Choroid plexus epithelial cell (primary cell): ENCODE measurements around the gene ETFB.

Experiments
- DNase-seq: peaks from one replicate; pipeline ENCODE4 v3.0.0-alpha.2; 2010; ENCODE audit warnings: low read depth
- H3K4me3 ChIP-seq: 2 replicates; pipeline ENCODE4 v1.5.1; 2011; ENCODE audit warnings: low read depth, mild to moderate bottlenecking, control low read depth, low read length, moderate library complexity
- TF ChIP-seq, protein P1 (sequence below): conservative IDR thresholded peaks from 2 replicates; pipeline ENCODE4 v1.5.1; 2011; ENCODE audit warnings: low read depth, mild to moderate bottlenecking, control low read depth, inconsistent platforms, low read length, moderate library complexity

The ETFB gene

DNA sequence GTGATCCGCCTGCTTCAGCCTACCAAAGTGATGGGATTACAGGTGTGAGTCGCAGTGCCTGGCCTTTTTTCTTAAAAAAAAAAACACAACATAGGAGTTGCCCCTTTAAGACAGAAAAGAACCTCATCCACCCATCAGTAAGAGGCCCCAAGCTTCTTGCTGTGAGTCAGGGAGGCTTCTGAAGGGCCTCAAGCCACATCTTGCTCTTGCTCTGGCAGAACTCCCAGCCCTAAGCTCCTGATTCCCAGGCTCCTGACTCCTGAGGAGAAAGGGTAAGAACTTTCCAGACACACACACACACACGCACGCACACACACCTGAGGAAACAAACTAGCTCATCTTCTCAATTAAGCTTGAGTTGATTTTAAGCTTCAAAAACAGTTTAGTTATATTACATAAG is 6.9 kb downstream of the ETFB start:
- TF ChIP-seq, protein P1, sequence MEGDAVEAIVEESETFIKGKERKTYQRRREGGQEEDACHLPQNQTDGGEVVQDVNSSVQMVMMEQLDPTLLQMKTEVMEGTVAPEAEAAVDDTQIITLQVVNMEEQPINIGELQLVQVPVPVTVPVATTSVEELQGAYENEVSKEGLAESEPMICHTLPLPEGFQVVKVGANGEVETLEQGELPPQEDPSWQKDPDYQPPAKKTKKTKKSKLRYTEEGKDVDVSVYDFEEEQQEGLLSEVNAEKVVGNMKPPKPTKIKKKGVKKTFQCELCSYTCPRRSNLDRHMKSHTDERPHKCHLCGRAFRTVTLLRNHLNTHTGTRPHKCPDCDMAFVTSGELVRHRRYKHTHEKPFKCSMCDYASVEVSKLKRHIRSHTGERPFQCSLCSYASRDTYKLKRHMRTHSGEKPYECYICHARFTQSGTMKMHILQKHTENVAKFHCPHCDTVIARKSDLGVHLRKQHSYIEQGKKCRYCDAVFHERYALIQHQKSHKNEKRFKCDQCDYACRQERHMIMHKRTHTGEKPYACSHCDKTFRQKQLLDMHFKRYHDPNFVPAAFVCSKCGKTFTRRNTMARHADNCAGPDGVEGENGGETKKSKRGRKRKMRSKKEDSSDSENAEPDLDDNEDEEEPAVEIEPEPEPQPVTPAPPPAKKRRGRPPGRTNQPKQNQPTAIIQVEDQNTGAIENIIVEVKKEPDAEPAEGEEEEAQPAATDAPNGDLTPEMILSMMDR = no peak
- no peak overlapping the region for H3K4me3 ChIP-seq
- peak; percentile 96 for DNase-seq

- no peak for DNase-seq
- TF ChIP-seq, protein P1 = no peak
- no peak overlapping the region for H3K4me3 ChIP-seq
These were observed 8.2 kb downstream of the ETFB start for GRCh38 chr19:51357952-51358351.

GRCh38 chr19:51356159-51356801 is 9.9 kb downstream of the ETFB start:
- TF ChIP-seq, protein P1 = no peak
- no peak for DNase-seq
- no peak overlapping the region for H3K4me3 ChIP-seq

- peak; percentile 57 for DNase-seq
- no peak overlapping the region for H3K4me3 ChIP-seq
- TF ChIP-seq, protein P1 = no peak
These were observed 11.4 kb downstream of the ETFB start for GRCh38 chr19:51354742-51355148.

DNA sequence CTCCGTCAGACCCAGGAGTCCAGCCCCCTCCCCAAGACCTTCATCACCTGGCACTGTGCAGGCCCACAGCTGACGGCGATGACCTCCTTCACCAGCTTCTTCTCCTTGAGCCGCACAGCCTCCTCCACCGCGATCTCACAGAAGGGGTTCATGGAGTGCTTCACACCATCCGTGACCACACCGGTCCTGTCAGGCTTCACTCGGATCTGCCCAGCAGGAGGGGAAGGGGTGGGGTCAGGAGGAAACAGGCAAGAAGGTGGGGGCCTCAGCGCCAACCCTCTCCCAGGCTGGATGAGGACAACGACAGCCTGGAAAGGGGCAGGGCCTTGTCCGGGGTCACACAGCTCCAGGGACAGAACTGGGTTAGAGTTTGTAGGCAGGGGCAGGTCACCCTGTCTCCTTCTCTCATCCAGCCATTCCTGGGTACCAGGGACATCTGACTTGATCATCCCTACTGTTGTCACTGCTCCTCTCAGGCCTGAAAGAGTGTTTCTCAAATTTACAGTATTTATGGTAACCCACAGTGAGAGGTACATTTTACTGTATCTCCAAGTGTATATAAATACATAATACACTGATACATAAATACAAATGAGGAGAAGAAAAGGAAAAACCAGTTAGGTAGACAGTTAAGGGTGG is 12.0 kb downstream of the ETFB start:
- H3K4me3 ChIP-seq = no peak overlapping the region
- DNase-seq = peak; percentile 35

GRCh38 chr19:51352783-51353360 is 13.3 kb downstream of the ETFB start:
- TF ChIP-seq, protein P1 = no peak

More for the DNA sequence above, 12.0 kb downstream of the ETFB start:
- TF ChIP-seq, protein P1 = no peak

More at GRCh38 chr19:51352783-51353360, 13.3 kb downstream of the ETFB start:
- no peak overlapping the region for H3K4me3 ChIP-seq
- no peak for DNase-seq
